CD4-positive, alpha-beta T cell treated with Interleukin-4 for 4 hours (primary cell): ENCODE results near the gene UNC5B.
"Not testable (repeated sequence)": the region's sequence is repeated elsewhere in the genome, so short reads cannot be mapped to it uniquely, and the experiment has no call there.

Experiments used
- DNase-seq: peaks from one replicate; pipeline ENCODE4 v3.0.0-alpha.2; 2020

Gene UNC5B

GRCh38 chr10:71285986-71286385 lies 73.6 kb downstream of the UNC5B start:
- no peak for DNase-seq

- DNase-seq, result no peak
Observed at GRCh38 chr10:71286521-71287294, 74.3 kb downstream of the UNC5B start.

- DNase-seq, result no peak
Observed at GRCh38 chr10:71287456-71287855, 75.1 kb downstream of the UNC5B start.

GRCh38 chr10:71288461-71288860 lies 76.1 kb downstream of the UNC5B start:
- DNase-seq, result no peak

- no peak for DNase-seq
Observed at GRCh38 chr10:71289421-71290130, 77.2 kb downstream of the UNC5B start.

GRCh38 chr10:71290331-71290730 lies 78.0 kb downstream of the UNC5B start:
- no peak for DNase-seq

- no peak for DNase-seq
Observed at GRCh38 chr10:71290806-71291527, 78.6 kb downstream of the UNC5B start.

- DNase-seq, result no peak
Observed at GRCh38 chr10:71291528-71291900, 79.1 kb downstream of the UNC5B start.

GRCh38 chr10:71292624-71293445 lies 80.5 kb downstream of the UNC5B start:
- DNase-seq, result no peak

- no peak for DNase-seq
Observed at GRCh38 chr10:71293446-71294084, 81.2 kb downstream of the UNC5B start.

GRCh38 chr10:71294091-71294561 lies 81.8 kb downstream of the UNC5B start:
- no peak for DNase-seq

GRCh38 chr10:71294856-71295255 lies 82.5 kb downstream of the UNC5B start:
- no peak for DNase-seq

- DNase-seq, result no peak
Observed at GRCh38 chr10:71295641-71296040, 83.3 kb downstream of the UNC5B start.

- DNase-seq, result no peak
Observed at GRCh38 chr10:71296086-71296485, 83.7 kb downstream of the UNC5B start.

GRCh38 chr10:71296811-71297210 lies 84.4 kb downstream of the UNC5B start:
- not testable (repeated sequence) for DNase-seq

GRCh38 chr10:71297343-71297742 lies 85.0 kb downstream of the UNC5B start:
- DNase-seq, result no peak

GRCh38 chr10:71299071-71299785 lies 86.9 kb downstream of the UNC5B start:
- no peak for DNase-seq

GRCh38 chr10:71300555-71301370 lies 88.4 kb downstream of the UNC5B start:
- no peak for DNase-seq

GRCh38 chr10:71301371-71301916 lies 89.1 kb downstream of the UNC5B start:
- no peak for DNase-seq

GRCh38 chr10:71302451-71302850 lies 90.1 kb downstream of the UNC5B start:
- DNase-seq, result no peak
